HTERT RPE-1 (cell line): ENCODE results near the gene NEURL1B.

ENCODE experiments used
- in situ Hi-C: fragments of 300-500 bp; cut with MboI; formaldehyde crosslinking; loops from 4 replicates; pipeline ENCODE4 v1.14.3; 2020; ENCODE audit warnings: low sequenced_read_pairs

The NEURL1B gene

DNA sequence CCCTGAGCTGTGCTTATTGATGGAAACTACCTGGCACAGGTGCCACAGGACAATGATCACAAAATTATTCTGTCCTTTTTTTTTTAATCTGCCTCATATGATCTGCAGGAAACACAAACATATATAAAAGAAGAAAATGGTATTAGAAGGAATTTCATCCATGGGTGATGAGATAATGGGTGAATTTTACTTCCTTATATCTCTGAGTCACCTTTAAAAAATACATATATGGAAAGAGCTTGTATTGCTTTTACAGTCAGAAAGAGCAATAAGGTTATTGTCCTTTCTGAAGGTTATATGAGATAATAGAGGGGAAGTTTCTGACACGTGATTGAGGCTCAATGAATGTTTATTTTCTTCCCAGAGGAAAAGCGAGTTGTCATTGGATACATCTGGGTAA is 31.6 kb downstream of the NEURL1B start:
- in situ Hi-C loops: no loop called here

DNA sequence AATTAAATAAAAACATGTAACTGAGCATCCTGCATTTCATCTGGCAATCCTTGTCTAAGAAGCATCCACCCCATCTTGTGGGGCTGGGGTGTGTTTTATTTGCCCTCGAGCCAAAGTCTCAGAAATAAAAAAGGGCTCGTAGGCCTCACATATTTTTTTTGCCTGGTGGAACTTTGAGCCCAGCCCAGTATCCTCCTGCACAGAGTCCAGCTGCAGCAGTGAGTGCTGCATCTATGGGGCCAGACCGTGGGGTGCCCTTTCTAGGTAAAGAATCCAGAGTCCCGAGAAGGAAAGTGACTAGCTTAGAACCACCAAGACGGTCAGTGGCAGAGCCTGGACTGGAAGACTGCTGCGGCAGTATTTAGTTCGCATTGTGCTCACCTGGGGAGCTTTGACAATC is 33.1 kb downstream of the NEURL1B start:
- in situ Hi-C loops: no loop called here

- in situ Hi-C loops: loop anchor here (25.0 kb wide), 1 partner anchor 190 kb away; no protein-coding TSS in a partner anchor
Observed at GRCh38 chr5:172676914-172677475, 35.9 kb downstream of the NEURL1B start.

- in situ Hi-C loops: loop anchor here (25.0 kb wide), 1 partner anchor 191 kb away; no protein-coding TSS in a partner anchor
Observed at GRCh38 chr5:172678362-172678874, 37.4 kb downstream of the NEURL1B start.

GRCh38 chr5:172678902-172679301 is 37.8 kb downstream of the NEURL1B start:
- in situ Hi-C loops: loop anchor here (25.0 kb wide), 1 partner anchor 192 kb away; no protein-coding TSS in a partner anchor

- in situ Hi-C loops: loop anchor here (25.0 kb wide), 1 partner anchor 192 kb away; no protein-coding TSS in a partner anchor
Observed at GRCh38 chr5:172679628-172680212, 38.7 kb downstream of the NEURL1B start.

DNA sequence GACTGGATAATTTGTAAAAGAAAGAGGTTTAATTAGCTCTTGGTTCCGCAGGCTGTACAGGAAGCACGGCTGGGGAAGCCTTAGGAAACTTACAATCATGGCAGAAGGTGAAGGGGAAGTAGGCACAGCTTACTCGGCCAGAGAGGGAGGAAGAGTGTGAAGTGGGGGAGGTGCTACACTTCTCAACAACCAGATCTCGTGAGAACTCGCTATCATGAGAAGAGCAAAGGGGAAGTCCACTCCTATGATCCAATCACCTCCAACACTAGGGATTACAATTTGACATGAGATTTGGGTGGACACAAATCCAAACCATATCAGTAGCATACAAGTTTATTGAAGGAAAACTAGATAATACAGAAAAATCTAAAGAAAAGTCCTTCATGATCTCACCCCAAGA is 39.9 kb downstream of the NEURL1B start:
- in situ Hi-C loops: loop anchor here (25.0 kb wide), 1 partner anchor 194 kb away; no protein-coding TSS in a partner anchor

- in situ Hi-C loops: loop anchor here (25.0 kb wide), 1 partner anchor 194 kb away; no protein-coding TSS in a partner anchor
Observed at GRCh38 chr5:172681421-172681820, 40.4 kb downstream of the NEURL1B start.

GRCh38 chr5:172683264-172683644 is 42.2 kb downstream of the NEURL1B start:
- in situ Hi-C loops: loop anchor here (25.0 kb wide), 1 partner anchor 196 kb away; no protein-coding TSS in a partner anchor

GRCh38 chr5:172683645-172684471 is 42.8 kb downstream of the NEURL1B start:
- in situ Hi-C loops: loop anchor here (25.0 kb wide), 1 partner anchor 197 kb away; no protein-coding TSS in a partner anchor

DNA sequence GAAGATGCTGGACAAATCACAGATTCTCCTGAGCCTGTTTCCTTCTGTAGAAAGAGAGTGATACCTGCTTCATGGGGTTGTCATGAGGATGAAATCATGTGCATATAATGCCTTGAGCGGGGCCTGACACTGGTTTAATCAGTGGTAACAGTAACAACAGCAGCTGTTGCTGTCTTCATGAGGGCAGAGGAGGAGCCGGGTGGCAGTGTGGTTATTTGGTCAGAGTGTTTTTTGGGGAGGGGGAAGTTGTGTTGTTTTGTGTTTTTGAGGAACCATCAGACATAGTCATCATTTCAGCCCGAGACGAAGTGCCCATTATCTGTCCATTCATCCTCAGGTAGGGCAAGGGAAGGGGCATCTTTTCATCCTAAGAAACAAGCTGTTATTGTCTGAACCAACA is 44.0 kb downstream of the NEURL1B start:
- in situ Hi-C loops: loop anchor here (25.0 kb wide), 1 partner anchor 198 kb away; no protein-coding TSS in a partner anchor

DNA sequence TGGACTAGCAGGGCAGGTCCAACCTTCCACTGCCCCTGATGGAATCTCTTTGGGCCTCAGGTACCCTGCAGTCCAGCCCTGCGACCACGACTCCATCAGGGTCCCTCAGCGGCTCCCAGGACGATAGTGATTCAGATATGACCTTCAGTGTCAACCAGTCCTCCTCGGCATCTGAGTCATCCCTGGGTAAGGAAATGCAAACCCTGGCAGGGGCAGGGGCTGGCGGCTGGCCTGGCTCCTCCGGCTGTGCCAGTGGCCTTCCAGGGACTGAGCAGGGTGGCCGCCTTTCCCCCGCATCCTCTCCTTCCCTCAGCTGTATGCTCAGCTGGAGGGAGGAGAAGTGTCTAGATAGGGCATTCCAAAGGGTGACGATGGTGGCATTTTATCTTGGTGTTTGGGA is 45.0 kb downstream of the NEURL1B start:
- in situ Hi-C loops: loop anchor here (25.0 kb wide), 1 partner anchor 199 kb away; no protein-coding TSS in a partner anchor

DNA sequence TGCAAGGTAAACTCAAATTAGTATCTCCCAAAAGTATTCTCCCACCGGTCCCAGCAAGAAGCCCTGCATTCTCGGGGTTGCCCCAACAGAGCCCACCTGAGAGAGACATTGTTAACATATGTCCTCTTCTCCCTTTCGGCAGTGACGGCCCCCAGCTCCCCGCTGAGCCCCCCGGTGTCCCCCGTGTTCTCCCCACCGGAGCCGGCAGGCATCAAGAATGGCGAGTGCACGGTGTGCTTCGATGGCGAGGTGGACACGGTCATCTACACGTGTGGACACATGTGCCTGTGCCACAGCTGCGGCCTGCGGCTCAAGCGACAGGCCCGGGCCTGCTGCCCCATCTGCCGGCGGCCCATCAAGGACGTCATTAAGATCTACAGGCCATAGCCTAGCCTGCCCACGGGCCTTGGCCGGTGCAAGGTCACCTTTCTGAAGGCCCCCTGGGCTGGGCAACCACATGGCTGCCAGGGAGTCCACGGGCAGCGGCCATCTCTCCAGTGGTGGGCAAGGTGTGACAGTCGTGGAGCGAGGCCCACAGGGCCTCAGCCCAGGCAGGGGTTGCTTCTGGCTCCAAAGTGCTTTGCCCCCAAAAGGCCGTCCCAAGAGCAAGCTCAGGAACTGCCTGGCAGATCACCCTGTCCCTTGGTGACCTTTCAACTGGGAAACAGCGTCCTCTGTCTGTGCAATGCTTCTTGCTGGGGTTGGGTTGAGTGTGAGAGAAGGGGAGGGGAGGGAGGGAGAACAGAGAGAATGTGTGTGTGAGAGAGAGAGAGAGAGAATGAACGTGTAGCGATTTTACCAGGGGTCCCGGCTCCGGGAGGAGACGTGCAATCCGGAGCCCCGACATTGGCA is 45.7 kb downstream of the NEURL1B start:
- in situ Hi-C loops: loop anchor here (25.0 kb wide), 1 partner anchor 199 kb away; no protein-coding TSS in a partner anchor

GRCh38 chr5:172687940-172688339 is 46.9 kb downstream of the NEURL1B start:
- in situ Hi-C loops: loop anchor here (25.0 kb wide), 1 partner anchor 201 kb away; no protein-coding TSS in a partner anchor

GRCh38 chr5:172688349-172689217 is 47.5 kb downstream of the NEURL1B start:
- in situ Hi-C loops: loop anchor here (25.0 kb wide), 1 partner anchor 201 kb away; no protein-coding TSS in a partner anchor

- in situ Hi-C loops: loop anchor here (25.0 kb wide), 1 partner anchor 202 kb away; no protein-coding TSS in a partner anchor
Observed at GRCh38 chr5:172689218-172689572, 48.1 kb downstream of the NEURL1B start.

- in situ Hi-C loops: loop anchor here (25.0 kb wide), 1 partner anchor 202 kb away; no protein-coding TSS in a partner anchor
Observed at GRCh38 chr5:172689801-172690200, 48.7 kb downstream of the NEURL1B start.

GRCh38 chr5:172690258-172691075 is 49.4 kb downstream of the NEURL1B start:
- in situ Hi-C loops: loop anchor here (25.0 kb wide), 1 partner anchor 203 kb away; no protein-coding TSS in a partner anchor
